ENCODE results near the gene NLGN4Y. TPM values are rescaled to one million over a fixed set of nuclear protein-coding genes. Genes with fewer than 3 reads are reported as not detected.

The NLGN4Y gene
- total and polyA plus RNA-seq, 4 donors, result 0.28 to 31.1 (median 10.0) TPM

DNA sequence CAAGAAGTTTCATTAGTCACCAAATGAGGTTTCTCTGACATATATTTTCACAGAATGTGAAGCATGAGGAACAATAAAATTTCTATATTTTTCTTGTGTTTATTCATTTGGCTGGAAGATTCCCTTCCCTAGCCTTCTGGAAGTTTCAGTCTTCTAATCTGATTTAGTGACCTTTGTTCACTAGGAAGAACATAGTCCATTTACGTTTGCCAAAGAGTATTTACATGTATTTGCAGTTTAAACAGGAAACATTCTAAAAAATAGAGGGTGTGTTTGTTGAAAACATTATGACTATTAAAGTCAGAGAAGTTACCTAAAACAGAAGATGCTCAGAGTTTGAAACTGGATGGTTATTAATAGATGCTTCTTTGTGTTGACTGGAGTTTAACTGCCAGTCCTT lies 238.6 kb downstream of the NLGN4Y start:
- Histone ChIP-seq H3K36me3 (ENCODE audit: control insufficient read depth, insufficient read depth, low read length) (no peaks in the 10 kb centered on the region), H3K4me3 (ENCODE audit: low read depth, low read length) (no peak overlapping the region), H3K9me3 (ENCODE audit: control insufficient read depth, insufficient read depth, low read length) (no peaks in the 10 kb centered on the region), H3K27ac (ENCODE audit: low read depth, low read length) (no peak overlapping the region), H3K4me1 (ENCODE audit: control insufficient read depth, insufficient read depth, low read length) (no peaks in the 10 kb centered on the region), H3K27me3 (ENCODE audit: control insufficient read depth, insufficient read depth, low read length) (no peaks in the 10 kb centered on the region)
- no peak for DNase-seq (ENCODE audit: low read depth in 4 of 6, low spot score in 6 of 6)
- WGBS (ENCODE audit: insufficient coverage), result no CpG with 5 or more reads among the region's 1 CpG

- no peak overlapping the region for H3K27ac ChIP-seq (ENCODE audit: low read depth, low read length)
- no peak overlapping the region for H3K4me3 ChIP-seq (ENCODE audit: low read depth, low read length)
- no peaks in the 10 kb centered on the region for H3K36me3 ChIP-seq (ENCODE audit: control insufficient read depth, insufficient read depth, low read length)
- no peaks in the 10 kb centered on the region for H3K4me1 ChIP-seq (ENCODE audit: control insufficient read depth, insufficient read depth, low read length)
- no peak for DNase-seq (ENCODE audit: low read depth in 4 of 6, low spot score in 6 of 6)
- no peaks in the 10 kb centered on the region for H3K27me3 ChIP-seq (ENCODE audit: control insufficient read depth, insufficient read depth, low read length)
- no peaks in the 10 kb centered on the region for H3K9me3 ChIP-seq (ENCODE audit: control insufficient read depth, insufficient read depth, low read length)
Observed at GRCh38 chrY:14763600-14763999, 239.3 kb downstream of the NLGN4Y start.

DNA sequence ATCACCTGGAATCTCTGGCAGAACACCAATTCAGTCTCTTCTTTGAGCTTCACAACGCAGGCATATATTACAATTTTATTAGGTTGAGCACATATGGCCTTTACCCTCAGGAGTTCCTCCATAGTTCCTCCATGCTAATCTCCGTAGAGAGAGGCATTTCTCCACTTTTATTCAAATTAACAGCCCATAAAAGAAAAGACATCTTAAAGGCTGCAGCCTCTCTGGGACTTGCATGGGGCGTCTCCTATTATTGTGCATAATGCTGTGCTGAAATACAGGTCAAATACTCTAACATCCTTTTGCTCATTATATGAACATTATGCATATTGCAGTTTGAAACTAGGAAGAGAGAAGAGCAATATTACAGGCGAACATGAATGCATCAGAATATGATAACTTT lies 253.9 kb downstream of the NLGN4Y start:
- no CpG with 5 or more reads among the region's 4 CpGs for WGBS (ENCODE audit: insufficient coverage)
- no peak overlapping the region for H3K27ac ChIP-seq (ENCODE audit: low read depth, low read length)
- no peaks in the 10 kb centered on the region for H3K36me3 ChIP-seq (ENCODE audit: control insufficient read depth, insufficient read depth, low read length)
- no peaks in the 10 kb centered on the region for H3K4me1 ChIP-seq (ENCODE audit: control insufficient read depth, insufficient read depth, low read length)
- H3K9me3 ChIP-seq (ENCODE audit: control insufficient read depth, insufficient read depth, low read length), result no peaks in the 10 kb centered on the region
- DNase-seq (ENCODE audit: low read depth in 4 of 6, low spot score in 6 of 6), result no peak
- no peaks in the 10 kb centered on the region for H3K27me3 ChIP-seq (ENCODE audit: control insufficient read depth, insufficient read depth, low read length)
- no peak overlapping the region for H3K4me3 ChIP-seq (ENCODE audit: low read depth, low read length)

- no peaks in the 10 kb centered on the region for H3K36me3 ChIP-seq (ENCODE audit: control insufficient read depth, insufficient read depth, low read length)
- WGBS (ENCODE audit: insufficient coverage), result no CpG with 5 or more reads among the region's 4 CpGs
Observed at GRCh38 chrY:14793104-14793503, 268.8 kb downstream of the NLGN4Y start.

GRCh38 chrY:14793674-14794073 lies 269.3 kb downstream of the NLGN4Y start:
- Histone ChIP-seq H3K27ac (ENCODE audit: low read depth, low read length) (no peak overlapping the region), H3K4me3 (ENCODE audit: low read depth, low read length) (no peak overlapping the region), H3K36me3 (ENCODE audit: control insufficient read depth, insufficient read depth, low read length) (no peaks in the 10 kb centered on the region), H3K9me3 (ENCODE audit: control insufficient read depth, insufficient read depth, low read length) (no peaks in the 10 kb centered on the region), H3K4me1 (ENCODE audit: control insufficient read depth, insufficient read depth, low read length) (no peaks in the 10 kb centered on the region), H3K27me3 (ENCODE audit: control insufficient read depth, insufficient read depth, low read length) (no peaks in the 10 kb centered on the region)
- no peak for DNase-seq (ENCODE audit: low read depth in 4 of 6, low spot score in 6 of 6)
- no CpG with 5 or more reads among the region's 11 CpGs for WGBS (ENCODE audit: insufficient coverage)

More at GRCh38 chrY:14793104-14793503, 268.8 kb downstream of the NLGN4Y start:
- H3K27me3 ChIP-seq (ENCODE audit: control insufficient read depth, insufficient read depth, low read length), result no peaks in the 10 kb centered on the region
- H3K4me1 ChIP-seq (ENCODE audit: control insufficient read depth, insufficient read depth, low read length), result no peaks in the 10 kb centered on the region
- DNase-seq (ENCODE audit: low read depth in 4 of 6, low spot score in 6 of 6), result peak in 1 of 6 donors; percentile 66
- H3K9me3 ChIP-seq (ENCODE audit: control insufficient read depth, insufficient read depth, low read length), result no peaks in the 10 kb centered on the region
- H3K4me3 ChIP-seq (ENCODE audit: low read depth, low read length), result no peak overlapping the region
- no peak overlapping the region for H3K27ac ChIP-seq (ENCODE audit: low read depth, low read length)

- H3K4me1 ChIP-seq (ENCODE audit: control insufficient read depth, insufficient read depth, low read length), result no peaks in the 10 kb centered on the region
- WGBS (ENCODE audit: insufficient coverage), result no CpG with 5 or more reads among the region's 2 CpGs
- no peak overlapping the region for H3K27ac ChIP-seq (ENCODE audit: low read depth, low read length)
- no peak overlapping the region for H3K4me3 ChIP-seq (ENCODE audit: low read depth, low read length)
- no peaks in the 10 kb centered on the region for H3K27me3 ChIP-seq (ENCODE audit: control insufficient read depth, insufficient read depth, low read length)
- no peaks in the 10 kb centered on the region for H3K9me3 ChIP-seq (ENCODE audit: control insufficient read depth, insufficient read depth, low read length)
- no peak for DNase-seq (ENCODE audit: low read depth in 4 of 6, low spot score in 6 of 6)
- H3K36me3 ChIP-seq (ENCODE audit: control insufficient read depth, insufficient read depth, low read length), result no peaks in the 10 kb centered on the region
Observed at GRCh38 chrY:14798010-14798409, 273.7 kb downstream of the NLGN4Y start.

- no peaks in the 10 kb centered on the region for H3K4me1 ChIP-seq (ENCODE audit: control insufficient read depth, insufficient read depth, low read length)
- peak in 1 of 6 donors; percentile 69 for DNase-seq (ENCODE audit: low read depth in 4 of 6, low spot score in 6 of 6)
- no peak overlapping the region for H3K4me3 ChIP-seq (ENCODE audit: low read depth, low read length)
- H3K36me3 ChIP-seq (ENCODE audit: control insufficient read depth, insufficient read depth, low read length), result no peaks in the 10 kb centered on the region
- no peaks in the 10 kb centered on the region for H3K27me3 ChIP-seq (ENCODE audit: control insufficient read depth, insufficient read depth, low read length)
- no peaks in the 10 kb centered on the region for H3K9me3 ChIP-seq (ENCODE audit: control insufficient read depth, insufficient read depth, low read length)
- H3K27ac ChIP-seq (ENCODE audit: low read depth, low read length), result no peak overlapping the region
- no CpG with 5 or more reads among the region's 2 CpGs for WGBS (ENCODE audit: insufficient coverage)
Observed at GRCh38 chrY:14801096-14801495, 276.8 kb downstream of the NLGN4Y start.

- Histone ChIP-seq H3K27ac (ENCODE audit: low read depth, low read length) (no peak overlapping the region), H3K4me1 (ENCODE audit: control insufficient read depth, insufficient read depth, low read length) (no peaks in the 10 kb centered on the region), H3K36me3 (ENCODE audit: control insufficient read depth, insufficient read depth, low read length) (no peaks in the 10 kb centered on the region), H3K9me3 (ENCODE audit: control insufficient read depth, insufficient read depth, low read length) (no peaks in the 10 kb centered on the region), H3K4me3 (ENCODE audit: low read depth, low read length) (no peak overlapping the region), H3K27me3 (ENCODE audit: control insufficient read depth, insufficient read depth, low read length) (no peaks in the 10 kb centered on the region)
- DNase-seq (ENCODE audit: low read depth in 4 of 6, low spot score in 6 of 6), result no peak
- no CpG with 5 or more reads among the region's 3 CpGs for WGBS (ENCODE audit: insufficient coverage)
Observed at GRCh38 chrY:14802125-14802524, 277.8 kb downstream of the NLGN4Y start.

DNA sequence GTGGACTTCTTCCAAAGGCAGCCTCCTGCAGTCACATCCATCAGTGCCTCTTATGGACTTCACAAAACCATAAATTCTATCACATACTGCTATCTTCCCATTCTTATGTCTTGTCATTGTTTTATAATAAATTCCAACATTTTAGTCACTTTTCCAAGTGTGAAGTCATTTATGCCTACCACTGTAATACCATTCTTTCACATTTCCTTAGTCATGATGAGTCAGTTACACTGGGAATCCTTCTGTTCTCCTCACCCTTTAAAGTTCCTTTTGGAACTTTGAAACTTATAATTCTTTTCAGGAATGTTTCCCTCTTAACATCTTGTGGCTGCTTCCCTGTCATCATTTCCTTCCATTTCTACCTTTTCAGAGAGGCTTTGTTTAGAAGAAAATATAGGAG lies 279.7 kb downstream of the NLGN4Y start:
- Histone ChIP-seq H3K4me3 (ENCODE audit: low read depth, low read length) (no peak overlapping the region), H3K4me1 (ENCODE audit: control insufficient read depth, insufficient read depth, low read length) (no peaks in the 10 kb centered on the region), H3K9me3 (ENCODE audit: control insufficient read depth, insufficient read depth, low read length) (no peaks in the 10 kb centered on the region), H3K27ac (ENCODE audit: low read depth, low read length) (no peak overlapping the region), H3K27me3 (ENCODE audit: control insufficient read depth, insufficient read depth, low read length) (no peaks in the 10 kb centered on the region), H3K36me3 (ENCODE audit: control insufficient read depth, insufficient read depth, low read length) (no peaks in the 10 kb centered on the region)
- DNase-seq (ENCODE audit: low read depth in 4 of 6, low spot score in 6 of 6), result no peak

DNA sequence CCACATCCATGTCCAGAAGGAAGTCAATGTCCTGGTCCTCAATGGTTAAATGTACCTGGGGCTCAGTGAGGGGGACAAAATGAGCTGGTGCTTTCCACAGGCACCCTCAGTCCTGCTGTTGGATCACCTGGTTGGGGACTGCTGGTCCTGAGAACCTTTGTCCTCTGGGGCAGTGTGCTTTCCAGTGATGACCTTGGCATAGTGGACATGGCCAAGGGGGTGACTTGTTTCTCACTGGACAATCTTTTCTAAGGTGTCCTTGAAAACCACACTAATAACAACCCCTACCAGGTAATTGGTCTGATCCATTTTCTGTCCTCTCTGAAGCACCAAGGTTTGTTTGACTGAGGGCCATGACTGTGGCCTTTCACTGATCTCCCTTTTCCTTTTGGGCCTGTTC lies 294.1 kb downstream of the NLGN4Y start:
- Histone ChIP-seq H3K36me3 (ENCODE audit: control insufficient read depth, insufficient read depth, low read length) (no peaks in the 10 kb centered on the region), H3K27ac (ENCODE audit: low read depth, low read length) (no peak overlapping the region), H3K4me1 (ENCODE audit: control insufficient read depth, insufficient read depth, low read length) (no peaks in the 10 kb centered on the region), H3K4me3 (ENCODE audit: low read depth, low read length) (no peak overlapping the region), H3K27me3 (ENCODE audit: control insufficient read depth, insufficient read depth, low read length) (no peaks in the 10 kb centered on the region), H3K9me3 (ENCODE audit: control insufficient read depth, insufficient read depth, low read length) (no peaks in the 10 kb centered on the region)
- no peak for DNase-seq (ENCODE audit: low read depth in 4 of 6, low spot score in 6 of 6)

All from spinal cord (tissue), 10 donors.